Loucy (cell line): ENCODE data around the gene TPBGL.

Experiments used
- EZH2phosphoT487 ChIP-seq: fragments of 200-600 bp; IDR thresholded peaks from 2 replicates; pipeline ENCODE4 v1.6.1; 2018; ENCODE audit warnings: antibody characterized with exemption, mild to moderate bottlenecking, moderate library complexity, borderline replicate concordance
- TF ChIP-seq, protein P1 (sequence below): fragments of 200-600 bp; sonication (generic); conservative IDR thresholded peaks from 2 replicates; pipeline ENCODE4 v1.5.1; 2014; ENCODE audit warnings: mild to moderate bottlenecking, antibody characterized with exemption, low read length

- TF ChIP-seq, protein P1, sequence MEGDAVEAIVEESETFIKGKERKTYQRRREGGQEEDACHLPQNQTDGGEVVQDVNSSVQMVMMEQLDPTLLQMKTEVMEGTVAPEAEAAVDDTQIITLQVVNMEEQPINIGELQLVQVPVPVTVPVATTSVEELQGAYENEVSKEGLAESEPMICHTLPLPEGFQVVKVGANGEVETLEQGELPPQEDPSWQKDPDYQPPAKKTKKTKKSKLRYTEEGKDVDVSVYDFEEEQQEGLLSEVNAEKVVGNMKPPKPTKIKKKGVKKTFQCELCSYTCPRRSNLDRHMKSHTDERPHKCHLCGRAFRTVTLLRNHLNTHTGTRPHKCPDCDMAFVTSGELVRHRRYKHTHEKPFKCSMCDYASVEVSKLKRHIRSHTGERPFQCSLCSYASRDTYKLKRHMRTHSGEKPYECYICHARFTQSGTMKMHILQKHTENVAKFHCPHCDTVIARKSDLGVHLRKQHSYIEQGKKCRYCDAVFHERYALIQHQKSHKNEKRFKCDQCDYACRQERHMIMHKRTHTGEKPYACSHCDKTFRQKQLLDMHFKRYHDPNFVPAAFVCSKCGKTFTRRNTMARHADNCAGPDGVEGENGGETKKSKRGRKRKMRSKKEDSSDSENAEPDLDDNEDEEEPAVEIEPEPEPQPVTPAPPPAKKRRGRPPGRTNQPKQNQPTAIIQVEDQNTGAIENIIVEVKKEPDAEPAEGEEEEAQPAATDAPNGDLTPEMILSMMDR: no peak
- no peak for TF ChIP-seq EZH2phosphoT487
Measured at GRCh38 chr11:75276186-75276585, 35.6 kb downstream of the TPBGL start.
